ENCODE results near the gene PRKD2.

DNA sequence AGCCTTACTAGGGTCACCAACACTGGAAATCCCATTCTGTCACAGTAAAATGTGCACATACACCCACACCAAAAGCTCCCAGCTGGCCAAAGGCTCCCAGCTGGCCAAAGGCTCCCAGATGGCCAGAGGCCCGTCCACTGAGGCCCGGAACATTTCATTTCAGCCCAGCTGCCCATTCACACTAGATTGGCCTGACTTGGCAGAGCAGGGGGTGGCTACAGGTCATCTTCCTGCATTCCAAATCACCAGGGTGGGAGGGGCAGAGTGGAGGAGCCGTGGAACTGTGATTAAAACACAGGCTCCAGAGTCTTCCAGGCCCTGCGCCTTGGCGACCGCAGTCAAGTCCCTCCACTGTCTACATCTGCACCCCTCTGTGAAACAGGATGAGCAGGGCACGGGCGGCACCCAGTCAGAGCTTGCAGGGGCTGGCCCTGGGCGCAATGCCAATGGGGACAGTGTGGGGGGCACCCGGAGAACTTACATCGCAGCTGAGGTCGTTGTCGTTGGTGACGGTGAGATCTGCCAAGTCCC is 10.1 kb upstream of the PRKD2 start:
- TF ChIP-seq POLR2AphosphoS5 (IDR thresholded peaks at IDR 0.05), result no peak
- TF ChIP-seq, protein P1, sequence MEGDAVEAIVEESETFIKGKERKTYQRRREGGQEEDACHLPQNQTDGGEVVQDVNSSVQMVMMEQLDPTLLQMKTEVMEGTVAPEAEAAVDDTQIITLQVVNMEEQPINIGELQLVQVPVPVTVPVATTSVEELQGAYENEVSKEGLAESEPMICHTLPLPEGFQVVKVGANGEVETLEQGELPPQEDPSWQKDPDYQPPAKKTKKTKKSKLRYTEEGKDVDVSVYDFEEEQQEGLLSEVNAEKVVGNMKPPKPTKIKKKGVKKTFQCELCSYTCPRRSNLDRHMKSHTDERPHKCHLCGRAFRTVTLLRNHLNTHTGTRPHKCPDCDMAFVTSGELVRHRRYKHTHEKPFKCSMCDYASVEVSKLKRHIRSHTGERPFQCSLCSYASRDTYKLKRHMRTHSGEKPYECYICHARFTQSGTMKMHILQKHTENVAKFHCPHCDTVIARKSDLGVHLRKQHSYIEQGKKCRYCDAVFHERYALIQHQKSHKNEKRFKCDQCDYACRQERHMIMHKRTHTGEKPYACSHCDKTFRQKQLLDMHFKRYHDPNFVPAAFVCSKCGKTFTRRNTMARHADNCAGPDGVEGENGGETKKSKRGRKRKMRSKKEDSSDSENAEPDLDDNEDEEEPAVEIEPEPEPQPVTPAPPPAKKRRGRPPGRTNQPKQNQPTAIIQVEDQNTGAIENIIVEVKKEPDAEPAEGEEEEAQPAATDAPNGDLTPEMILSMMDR (IDR thresholded peaks at IDR 0.05), result no peak
